Trophoblast cell (in vitro differentiated cells and primary cell): ENCODE measurements around the gene MFAP4.

Experiments
- DNase-seq, 2 donors: peaks; one replicate each; pipeline ENCODE4 v3.0.0-alpha.2; 2016
- H2AFZ ChIP-seq: 2 replicates; pipeline ENCODE4 v1.6.1; 2013; ENCODE audit warnings: low read length, moderate library complexity, mild to moderate bottlenecking; ENCODE audit not compliant: insufficient read depth, poor library complexity
- H2AK5ac ChIP-seq: 2 replicates; pipeline ENCODE4 v1.6.1; 2013; ENCODE audit warnings: mild to moderate bottlenecking, low read length
- H2BK120ac ChIP-seq: 2 replicates; pipeline ENCODE4 v1.6.1; 2013; ENCODE audit warnings: low read length, mild to moderate bottlenecking, moderate library complexity; ENCODE audit not compliant: insufficient read depth, poor library complexity
- H2BK12ac ChIP-seq: 2 replicates; pipeline ENCODE4 v1.6.1; 2013; ENCODE audit warnings: mild to moderate bottlenecking, low read length, moderate library complexity
- H2BK5ac ChIP-seq: 2 replicates; pipeline ENCODE4 v1.6.1; 2013; ENCODE audit warnings: low read length, low read depth, moderate library complexity, mild to moderate bottlenecking; ENCODE audit not compliant: poor library complexity
- H3K14ac ChIP-seq: 2 replicates; pipeline ENCODE4 v1.6.1; 2013; ENCODE audit warnings: mild to moderate bottlenecking, low read length
- H3K18ac ChIP-seq: 2 replicates; pipeline ENCODE4 v1.6.1; 2013; ENCODE audit warnings: mild to moderate bottlenecking, low read length
- H3K23ac ChIP-seq: 2 replicates; pipeline ENCODE4 v1.6.1; 2013; ENCODE audit warnings: low read length
- H3K27ac ChIP-seq: 2 replicates; pipeline ENCODE4 v1.5.1; 2013; ENCODE audit warnings: low read depth, mild to moderate bottlenecking, inconsistent platforms, low read length, moderate library complexity
- H3K27me3 ChIP-seq: 2 replicates; pipeline ENCODE4 v1.6.1; 2013; ENCODE audit warnings: inconsistent platforms, mild to moderate bottlenecking, low read length, moderate library complexity; ENCODE audit not compliant: insufficient read depth
- H3K36me3 ChIP-seq, 2 experiments: 1 replicate in 1 of 2; 2 replicates in 1 of 2; pipeline ENCODE4 v1.6.1; 2013; ENCODE audit warnings: low read length in 2 of 2, mild to moderate bottlenecking in 2 of 2, moderate library complexity in 1 of 2; ENCODE audit not compliant: insufficient read depth in 2 of 2, control insufficient read depth in 1 of 2
- H3K4ac ChIP-seq: 2 replicates; pipeline ENCODE4 v1.6.1; 2013; ENCODE audit warnings: low read depth, mild to moderate bottlenecking, low read length, moderate library complexity
- H3K4me1 ChIP-seq, 2 experiments: 1 replicate in 1 of 2; 2 replicates in 1 of 2; pipeline ENCODE4 v1.6.1; 2013; ENCODE audit warnings: low read length in 2 of 2, mild to moderate bottlenecking in 2 of 2, moderate library complexity in 1 of 2; ENCODE audit not compliant: insufficient read depth in 2 of 2, control insufficient read depth in 1 of 2
- H3K4me2 ChIP-seq: 2 replicates; pipeline ENCODE4 v1.6.1; 2013; ENCODE audit warnings: inconsistent platforms, mild to moderate bottlenecking, low read length, moderate library complexity
- H3K4me3 ChIP-seq: 2 replicates; pipeline ENCODE4 v1.5.1; 2013; ENCODE audit warnings: mild to moderate bottlenecking, low read depth, low read length, inconsistent platforms
- H3K79me1 ChIP-seq: one replicate; pipeline ENCODE4 v1.6.1; 2013; ENCODE audit warnings: low read length
- H3K79me2 ChIP-seq: 2 replicates; pipeline ENCODE4 v1.6.1; 2013; ENCODE audit warnings: low read length, mild to moderate bottlenecking; ENCODE audit not compliant: control insufficient read depth, insufficient read depth, poor library complexity
- H3K9ac ChIP-seq: 2 replicates; pipeline ENCODE4 v1.6.1; 2013; ENCODE audit warnings: mild to moderate bottlenecking, low read length
- H3K9me3 ChIP-seq: 2 replicates; pipeline ENCODE4 v1.6.1; 2013; ENCODE audit warnings: low read depth, mild to moderate bottlenecking, control low read depth, inconsistent platforms, low read length; ENCODE audit not compliant: insufficient read depth
- H4K12ac ChIP-seq: 2 replicates; pipeline ENCODE4 v1.6.1; 2013; ENCODE audit warnings: low read depth, mild to moderate bottlenecking, low read length, moderate library complexity
- H4K8ac ChIP-seq: 2 replicates; pipeline ENCODE4 v1.6.1; 2013; ENCODE audit warnings: low read depth, mild to moderate bottlenecking, low read length, moderate library complexity
- H4K91ac ChIP-seq: one replicate; pipeline ENCODE4 v1.6.1; 2013; ENCODE audit warnings: low read depth, mild to moderate bottlenecking, low read length, moderate library complexity
- WGBS: extraction: QIAGEN DNeasy Blood & Tissue Kit; methylation state at CpG from one replicate; pipeline ENCODE4 v1.1.7; 2013; ENCODE audit warnings: missing lambda C conversion rate; ENCODE audit not compliant: insufficient read length, insufficient coverage; ENCODE audit errors: extremely low coverage; 5-methylcytosine and 5-hydroxymethylcytosine counted together

MFAP4 gene

GRCh38 chr17:19391432-19391831 lies 4.4 kb upstream of the MFAP4 start:
- Histone ChIP-seq H3K9ac (no peak overlapping the region), H3K4ac (no peak overlapping the region), H3K4me1 (peaks cover 12 to 15% of the 10 kb centered on the region in 2 experiments), H3K14ac (no peak overlapping the region), H2BK120ac (no peak overlapping the region), H2BK12ac (no peak overlapping the region), H3K79me1 (no peaks in the 10 kb centered on the region), H3K4me2 (no peak overlapping the region), H4K8ac (no peak overlapping the region), H3K36me3 (no peaks in the 10 kb centered on the region), H3K27ac (no peak overlapping the region), H3K27me3 (no peaks in the 10 kb centered on the region), H3K18ac (no peak overlapping the region), H3K79me2 (peaks cover 2% of the 10 kb centered on the region), H2BK5ac (no peak overlapping the region), H2AFZ (no peak overlapping the region), H4K91ac (no peak overlapping the region), H4K12ac (no peak overlapping the region), H3K9me3 (no peaks in the 10 kb centered on the region), H2AK5ac (no peak overlapping the region), H3K4me3 (no peak overlapping the region), H3K23ac (no peak overlapping the region)
- WGBS: no CpG with 5 or more reads among the region's 7 CpGs
- DNase-seq: no peak

GRCh38 chr17:19390951-19391350 lies 4.0 kb upstream of the MFAP4 start:
- Histone ChIP-seq H2BK12ac (no peak overlapping the region), H3K14ac (no peak overlapping the region), H3K18ac (no peak overlapping the region), H3K9me3 (no peaks in the 10 kb centered on the region), H4K12ac (no peak overlapping the region), H3K36me3 (no peaks in the 10 kb centered on the region), H3K4me3 (peak overlapping the region; percentile 25), H2BK120ac (no peak overlapping the region), H3K79me2 (peaks cover 2% of the 10 kb centered on the region), H3K23ac (no peak overlapping the region), H3K4ac (no peak overlapping the region), H3K4me1 (peaks cover 15 to 20% of the 10 kb centered on the region in 2 experiments), H3K4me2 (no peak overlapping the region), H3K79me1 (no peaks in the 10 kb centered on the region), H3K27ac (no peak overlapping the region), H2BK5ac (no peak overlapping the region), H3K9ac (no peak overlapping the region), H4K8ac (no peak overlapping the region), H2AFZ (no peak overlapping the region), H4K91ac (no peak overlapping the region), H3K27me3 (no peaks in the 10 kb centered on the region), H2AK5ac (no peak overlapping the region)
- WGBS: no CpG with 5 or more reads among the region's 2 CpGs
- DNase-seq: no peak

GRCh38 chr17:19388791-19389785 lies 2.1 kb upstream of the MFAP4 start:
- H3K4ac ChIP-seq: no peak overlapping the region
- H2BK5ac ChIP-seq: no peak overlapping the region
- H2BK12ac ChIP-seq: no peak overlapping the region
- no peak overlapping the region for H3K9ac ChIP-seq
- no peak overlapping the region for H3K27ac ChIP-seq
- H3K79me1 ChIP-seq: no peaks in the 10 kb centered on the region
- peaks cover 2% of the 10 kb centered on the region for H3K79me2 ChIP-seq
- peaks cover 15 to 20% of the 10 kb centered on the region in 2 experiments for H3K4me1 ChIP-seq
- H3K18ac ChIP-seq: no peak overlapping the region
- H3K9me3 ChIP-seq: no peaks in the 10 kb centered on the region
- no CpG with 5 or more reads among the region's 5 CpGs for WGBS
- no peak overlapping the region for H2AK5ac ChIP-seq
- no peak overlapping the region for H4K8ac ChIP-seq
- no peak for DNase-seq
- no peak overlapping the region for H3K23ac ChIP-seq
- H4K12ac ChIP-seq: no peak overlapping the region
- H3K14ac ChIP-seq: no peak overlapping the region
- H3K4me3 ChIP-seq: no peak overlapping the region
- H3K36me3 ChIP-seq: peaks cover 16% of the 10 kb centered on the region in 2 experiments
- no peak overlapping the region for H2BK120ac ChIP-seq
- no peaks in the 10 kb centered on the region for H3K27me3 ChIP-seq
- no peak overlapping the region for H2AFZ ChIP-seq
- no peak overlapping the region for H3K4me2 ChIP-seq
- H4K91ac ChIP-seq: no peak overlapping the region

GRCh38 chr17:19387921-19388521 lies 1.0 kb upstream of the MFAP4 start:
- H4K91ac ChIP-seq: peak overlapping the region; percentile 17
- H3K79me2 ChIP-seq: peaks cover 2% of the 10 kb centered on the region
- no peak overlapping the region for H2AFZ ChIP-seq
- H3K4me1 ChIP-seq: peaks cover 15 to 20% of the 10 kb centered on the region in 2 experiments
- no peaks in the 10 kb centered on the region for H3K27me3 ChIP-seq
- H2AK5ac ChIP-seq: no peak overlapping the region
- no peak overlapping the region for H3K4ac ChIP-seq
- no peak overlapping the region for H4K12ac ChIP-seq
- H3K79me1 ChIP-seq: no peaks in the 10 kb centered on the region
- no peak overlapping the region for H2BK120ac ChIP-seq
- no peak overlapping the region for H2BK12ac ChIP-seq
- no peak overlapping the region for H3K27ac ChIP-seq
- H3K36me3 ChIP-seq: peaks cover 25 to 26% of the 10 kb centered on the region in 2 experiments
- H3K4me2 ChIP-seq: no peak overlapping the region
- peak; percentile 85 to 95 for DNase-seq
- no peaks in the 10 kb centered on the region for H3K9me3 ChIP-seq
- H3K23ac ChIP-seq: no peak overlapping the region
- no peak overlapping the region for H3K4me3 ChIP-seq
- H3K18ac ChIP-seq: no peak overlapping the region
- H3K14ac ChIP-seq: no peak overlapping the region
- H2BK5ac ChIP-seq: no peak overlapping the region
- H3K9ac ChIP-seq: no peak overlapping the region
- no CpG with 5 or more reads among the region's 2 CpGs for WGBS
- H4K8ac ChIP-seq: no peak overlapping the region
